ENCODE data around the gene ZBTB3.
A peak's percentile ranks its signal among the peaks of the same experiment; 100 is the strongest.
"Not testable (repeated sequence)": the region's sequence is repeated elsewhere in the genome, so short reads cannot be mapped to it uniquely, and the experiment has no call there.

ZBTB3 gene

GRCh38 chr11:62755086-62755615, 1.2 kb upstream of the ZBTB3 start:
- DNase-seq, result no peak

DNA sequence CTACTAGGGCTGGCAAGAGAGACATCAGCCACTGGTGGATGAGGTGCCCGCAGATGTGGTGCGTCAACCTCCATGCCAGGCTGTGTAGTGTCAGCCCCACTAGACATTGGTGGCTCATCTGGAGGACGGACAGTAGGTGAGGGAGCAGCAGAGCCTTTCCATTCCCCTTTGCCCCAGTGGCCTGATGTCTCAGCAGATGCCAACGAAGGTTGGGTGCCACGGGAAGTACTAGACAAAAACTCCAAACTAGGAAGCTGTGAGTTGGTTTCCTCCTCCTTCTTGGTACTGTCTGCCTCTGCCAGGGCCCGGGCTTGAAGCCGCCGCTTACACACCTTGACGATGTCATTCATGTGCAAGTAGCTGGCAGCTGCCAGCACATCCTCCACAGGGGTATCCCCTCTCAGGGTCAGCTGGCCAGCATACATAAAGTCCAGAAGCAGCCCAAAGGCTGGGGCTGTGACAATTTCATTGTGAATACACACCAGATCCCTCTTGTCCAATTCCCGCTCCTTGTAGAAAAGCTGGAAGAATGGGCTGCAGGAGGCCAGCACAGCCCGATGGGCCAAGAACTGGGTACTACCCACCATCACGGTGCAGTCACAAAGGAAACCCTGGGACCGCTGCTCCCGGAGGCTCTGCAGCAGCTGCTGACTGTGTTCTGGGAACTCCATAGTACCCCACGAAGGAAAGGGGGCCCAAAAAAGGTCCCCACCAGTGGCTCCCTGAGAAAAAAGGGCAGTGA, 795 bp downstream of the ZBTB3 start:
- no peak for DNase-seq

DNA sequence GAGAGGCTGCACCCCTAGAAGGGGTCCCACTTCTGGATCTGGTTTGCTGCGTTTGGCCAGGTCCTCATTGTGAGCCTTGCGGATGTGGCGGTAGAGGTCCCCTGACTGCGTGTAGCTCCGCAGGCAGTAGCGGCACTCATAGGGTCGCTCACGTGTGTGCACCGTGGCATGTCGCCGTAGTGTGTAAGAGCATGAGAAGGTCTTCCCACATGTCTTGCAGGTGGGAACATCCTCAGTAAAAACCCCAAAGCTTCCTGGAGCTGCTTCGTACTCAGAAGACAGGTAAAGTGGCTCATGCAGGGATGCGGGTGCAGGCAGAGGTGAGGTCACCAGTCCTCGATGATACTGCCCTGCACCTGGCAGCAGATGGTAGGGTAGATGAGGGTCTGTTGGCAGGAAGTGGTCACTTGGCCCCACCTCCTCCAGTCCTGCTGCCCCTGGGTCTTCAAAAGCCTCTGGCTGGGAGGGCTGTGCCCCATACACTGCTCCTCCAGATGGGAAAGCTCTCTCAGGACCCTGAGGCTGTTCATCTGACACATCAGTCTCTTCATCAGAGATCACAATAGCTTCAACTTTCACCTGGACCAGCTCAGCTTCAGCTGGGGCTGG, 1.7 kb downstream of the ZBTB3 start:
- no peak for DNase-seq

- DNase-seq, result not testable (repeated sequence)
These were observed 4.0 kb downstream of the ZBTB3 start for GRCh38 chr11:62749931-62750330.

DNA sequence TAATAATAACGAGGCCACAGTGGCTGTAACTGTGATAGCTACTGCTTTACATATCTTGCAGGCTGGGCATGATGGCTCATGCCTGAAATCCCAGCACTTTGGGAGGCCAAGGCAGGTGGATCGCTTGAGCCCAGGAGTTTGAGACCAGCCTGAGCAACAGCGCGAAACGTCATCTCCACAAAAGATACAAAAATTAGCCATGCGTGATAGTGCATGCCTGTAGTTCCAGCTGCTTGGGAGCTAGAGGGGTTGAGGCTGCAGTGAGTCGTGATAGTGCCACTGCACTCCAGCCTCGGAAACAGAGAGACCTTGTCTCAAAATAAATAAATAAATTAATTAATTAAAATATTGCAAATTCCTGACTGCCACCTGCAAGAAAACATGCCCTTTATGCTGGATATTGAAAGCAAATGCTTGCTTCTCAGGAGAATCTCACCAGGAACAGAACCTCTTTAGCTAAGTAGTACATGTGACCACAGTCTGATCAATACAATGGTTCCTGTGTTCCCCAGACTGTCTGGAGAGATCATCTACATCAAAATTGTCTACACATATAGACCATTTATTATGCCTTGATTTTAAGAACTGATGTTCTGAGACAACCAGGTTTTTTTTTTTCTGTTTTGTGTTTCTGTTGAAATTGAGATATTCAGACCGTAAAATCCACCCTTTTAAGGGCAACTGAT, 6.3 kb downstream of the ZBTB3 start:
- DNase-seq, result no peak

GRCh38 chr11:62737196-62737595, 16.8 kb downstream of the ZBTB3 start:
- DNase-seq, result no peak

GRCh38 chr11:62732830-62733229, 21.1 kb downstream of the ZBTB3 start:
- DNase-seq, result no peak

DNA sequence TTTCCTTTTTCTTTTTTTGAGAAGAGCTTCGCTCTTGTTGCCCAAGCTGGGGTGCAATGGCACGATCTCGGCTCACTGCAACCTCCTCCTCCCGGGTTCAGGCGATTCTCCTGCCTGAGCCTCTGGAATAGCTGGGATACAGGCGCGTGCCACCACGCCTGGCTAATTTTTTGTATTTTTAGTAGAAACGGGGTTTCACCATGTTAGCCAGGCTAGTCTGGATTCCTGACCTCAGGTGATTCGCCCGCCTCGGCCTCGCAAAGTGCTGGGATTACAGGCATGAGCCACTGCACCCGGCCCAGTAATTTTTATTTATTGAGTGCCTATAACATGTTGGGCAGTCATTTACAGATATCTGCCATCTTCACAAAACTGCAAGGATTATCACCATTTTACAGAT, 23.9 kb downstream of the ZBTB3 start:
- DNase-seq, result not testable (repeated sequence)

GRCh38 chr11:62728171-62728988, 25.6 kb downstream of the ZBTB3 start, which contains the start of gene TTC9C:
Gene TTC9C, plus strand, starts transcription at chr11:62728486. Its CDS starts 363 bp downstream, at chr11:62728849.
- peak; percentile 45 for DNase-seq

DNA sequence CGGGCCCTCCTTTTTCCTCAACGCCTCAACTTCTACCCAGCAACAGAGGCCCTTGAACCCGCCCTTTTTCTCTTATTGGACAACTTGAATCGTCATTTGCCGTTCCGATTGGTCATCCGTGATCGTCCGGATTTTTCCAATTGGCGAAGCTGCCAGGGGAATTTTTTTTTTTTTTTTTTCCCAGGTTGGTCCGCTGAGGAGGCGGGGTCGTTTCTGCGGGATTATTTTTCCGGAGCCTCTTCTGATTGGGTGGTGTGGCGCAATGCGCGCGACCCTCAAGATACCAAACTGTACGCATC, 26.1 kb downstream of the ZBTB3 start:
- DNase-seq, result peak; percentile 97

DNA sequence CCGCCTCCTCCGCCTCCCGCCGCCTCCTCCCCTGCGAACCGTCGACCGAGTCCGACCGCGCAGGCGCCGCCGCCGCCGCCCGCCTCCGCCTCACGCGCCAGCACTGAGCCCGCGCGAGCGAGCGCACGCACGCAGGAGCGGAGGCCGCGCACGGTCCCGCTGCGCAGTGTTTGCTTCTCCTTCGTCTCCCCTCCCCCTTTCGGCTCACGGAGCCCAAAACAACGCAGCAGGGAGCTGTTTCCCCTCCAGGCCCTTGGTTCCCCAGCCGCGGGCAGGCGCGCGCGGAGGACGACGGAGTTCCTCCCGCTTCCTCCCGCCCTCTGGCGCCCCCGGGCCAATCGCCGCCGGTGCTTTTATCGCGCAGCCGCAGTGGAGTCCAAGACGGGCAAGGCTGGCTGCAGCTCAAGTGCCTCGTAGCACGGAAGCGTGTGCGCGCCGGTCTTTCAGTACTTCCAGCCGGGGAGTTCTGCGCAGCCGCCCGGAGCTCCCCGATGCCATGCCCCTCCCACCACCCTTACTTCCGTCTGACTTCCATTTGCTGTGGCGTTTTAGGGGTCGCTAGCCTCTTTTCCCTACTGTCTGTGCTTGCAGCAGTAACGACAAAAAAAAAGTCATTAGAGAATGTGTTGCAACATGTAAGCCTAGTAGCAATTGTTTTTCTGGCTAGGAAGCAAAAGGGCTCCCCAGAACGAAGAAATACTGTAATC, 26.6 kb downstream of the ZBTB3 start, which contains the start of gene HNRNPUL2:
TSS of gene HNRNPUL2 (minus strand) at position 293 of the 707 bp plus-strand sequence. CDS start 301 bp downstream, outside the sequence.
- peak; percentile 98 for DNase-seq

DNA sequence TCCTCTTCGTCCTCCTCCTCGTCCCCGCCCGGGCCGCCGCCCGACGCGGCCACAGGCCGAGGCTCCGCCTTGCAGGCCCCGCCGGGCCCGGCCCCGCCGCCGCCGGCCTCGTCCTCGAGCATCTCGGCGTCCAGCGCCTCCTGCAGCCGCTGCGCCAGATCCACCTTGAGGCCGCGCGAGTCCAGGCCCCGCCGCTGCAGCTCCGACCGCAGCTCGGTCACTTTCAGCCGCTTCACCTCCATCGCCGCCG, 27.1 kb downstream of the ZBTB3 start:
- DNase-seq, result no peak

GRCh38 chr11:62726156-62726914, 27.6 kb downstream of the ZBTB3 start:
- DNase-seq, result no peak

- DNase-seq, result no peak
These were observed 28.3 kb downstream of the ZBTB3 start for GRCh38 chr11:62725646-62726045.

DNA sequence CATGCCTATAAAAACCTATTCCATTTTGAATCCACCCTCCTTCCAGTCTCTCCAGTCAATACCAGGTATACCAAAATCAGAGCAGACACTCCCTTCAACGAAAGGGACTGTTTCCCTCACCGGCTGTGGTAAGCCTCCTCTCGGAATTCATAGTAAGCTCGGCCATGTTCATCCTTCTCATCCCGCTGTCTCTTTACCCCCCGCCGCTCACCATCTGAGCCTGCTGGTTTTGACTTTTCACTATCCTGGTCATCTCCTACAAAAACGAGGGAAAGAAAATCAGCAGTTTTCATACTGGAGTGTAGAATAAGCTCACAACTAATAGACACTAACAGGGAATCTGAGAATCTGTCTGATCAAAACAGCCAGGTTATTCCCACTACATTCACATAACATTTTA, 29.8 kb downstream of the ZBTB3 start:
- no peak for DNase-seq

DNA sequence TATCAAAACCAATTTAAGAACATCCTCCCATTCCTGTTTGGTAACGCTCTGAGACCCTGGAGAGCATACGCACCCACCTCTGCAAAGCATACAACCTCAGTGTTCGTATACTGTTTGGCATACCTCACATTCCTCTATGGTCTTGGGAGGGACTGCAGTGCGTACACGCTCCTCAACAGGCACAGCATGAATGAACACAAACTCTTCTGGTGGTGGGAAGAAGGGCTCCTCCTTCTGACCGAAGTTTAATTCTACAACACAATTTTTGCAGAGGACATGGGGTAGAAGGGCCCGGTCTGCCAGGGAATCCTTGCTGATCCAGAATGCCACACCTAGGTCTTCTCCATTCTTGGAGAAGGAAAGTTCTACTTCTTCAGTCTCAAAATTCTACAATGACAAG, 32.0 kb downstream of the ZBTB3 start:
- no peak for DNase-seq

DNA sequence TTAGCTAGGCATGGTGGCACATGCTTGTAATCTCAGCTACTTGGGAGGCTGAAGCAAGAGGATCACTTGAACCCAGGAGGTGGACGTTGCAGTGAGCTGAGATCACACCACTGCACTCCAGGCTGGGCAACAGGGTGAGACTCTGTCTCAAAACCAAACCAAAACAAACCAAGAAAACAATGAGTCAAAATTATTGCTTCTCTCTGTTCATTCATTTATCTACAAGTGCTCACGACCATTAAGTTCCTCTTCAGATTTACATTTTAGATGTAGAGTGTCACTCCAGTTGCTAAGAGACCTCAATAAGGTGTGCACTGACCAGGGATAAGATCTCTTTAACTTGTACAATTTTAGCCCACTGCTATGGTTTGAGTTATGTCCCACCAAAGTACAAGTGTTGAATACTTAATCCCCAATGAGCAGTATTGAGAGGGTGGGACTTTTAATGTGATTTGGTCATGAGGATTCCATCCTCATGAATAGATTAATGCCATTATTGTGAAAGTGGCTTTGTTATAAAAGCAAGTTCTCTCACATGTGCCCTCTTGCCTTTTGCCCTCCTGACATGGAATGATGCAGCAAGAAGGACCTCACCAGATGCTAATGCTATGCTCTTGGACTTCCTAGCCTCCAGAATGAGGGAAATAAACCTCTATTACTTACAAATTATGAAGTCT, 34.5 kb downstream of the ZBTB3 start:
- no peak for DNase-seq

DNA sequence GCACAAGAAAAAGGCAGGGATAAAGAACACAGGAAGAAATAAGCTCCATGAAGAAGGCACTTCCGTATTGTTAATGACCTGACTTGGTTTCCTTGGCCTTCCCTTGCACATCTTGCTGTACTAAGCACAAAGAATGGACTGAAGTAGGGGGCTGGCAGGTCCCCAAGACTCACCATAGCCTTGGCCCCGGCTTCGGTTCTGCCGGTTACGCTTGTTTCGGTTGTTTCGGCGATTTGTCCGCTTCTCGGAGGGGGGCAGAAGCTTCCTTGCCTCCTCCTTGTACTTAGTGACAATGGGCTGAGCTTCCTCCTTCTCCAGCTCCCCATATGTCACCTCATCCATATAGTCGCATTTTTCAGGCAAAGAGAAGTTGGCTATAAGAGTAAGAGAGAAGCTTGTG, 37.1 kb downstream of the ZBTB3 start:
- no peak for DNase-seq

- DNase-seq, result no peak
These were observed 37.8 kb downstream of the ZBTB3 start for GRCh38 chr11:62716206-62716605.

GRCh38 chr11:62715150-62716130, 38.5 kb downstream of the ZBTB3 start:
- DNase-seq, result no peak

All from DMS153 (cell line).